ENCODE measurements around the gene TLR2. TPM values are rescaled to one million over a fixed set of nuclear protein-coding genes. Genes with fewer than 3 reads are reported as not detected.

TLR2 gene
- total and polyA plus RNA-seq, 10 of the 15 experiments (the other 5 are each of a cell fraction or from before 2014, with no cell fraction given) = under 0.01 to 0.19 (median 0.06) TPM; not detected in 4

DNA sequence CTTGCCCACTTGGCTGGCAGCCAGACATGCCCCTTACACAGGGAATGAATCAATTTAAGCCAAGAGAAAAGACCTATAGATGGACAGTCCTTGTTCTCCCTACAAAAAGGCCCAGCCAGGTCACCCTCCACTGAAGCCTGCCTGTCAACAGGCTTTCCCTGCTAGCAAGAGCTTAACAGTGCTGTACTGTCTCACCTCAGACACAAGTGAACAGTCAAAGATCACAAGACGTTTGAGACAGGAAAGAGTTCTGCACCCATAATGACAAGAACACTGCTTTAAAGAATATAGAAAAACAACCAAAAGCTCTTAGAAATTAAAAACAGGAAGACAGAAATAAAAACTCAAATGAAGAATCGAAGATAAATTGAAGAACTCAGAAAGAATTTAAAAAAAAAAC lies 71.1 kb downstream of the TLR2 start:
- TF ChIP-seq CHD4 (IDR thresholded peaks at IDR 0.05) (no peak), STAT3 (IDR thresholded peaks at IDR 0.05; ENCODE audit: low read depth, low read length) (no peak), NFYB (IDR thresholded peaks at IDR 0.05; ENCODE audit: insufficient read depth, low read depth, low read length) (no peak), TCF3 (IDR thresholded peaks at IDR 0.05; ENCODE audit: borderline replicate concordance, insufficient read depth, low read depth, low read length) (no peak), NRF1 (conservative IDR thresholded peaks at IDR 0.05; ENCODE audit: low read depth, low read length) (no peak), EGR1 (IDR thresholded peaks at IDR 0.05; ENCODE audit: borderline replicate concordance in 1 of 2, low read depth in 2 of 2, low read length in 2 of 2) (no peak), ZNF622 (IDR thresholded peaks at IDR 0.05) (no peak), MYB (IDR thresholded peaks at IDR 0.05; ENCODE audit: borderline replicate concordance, low read depth, low read length) (no peak)
- TF ChIP-seq, protein P1, sequence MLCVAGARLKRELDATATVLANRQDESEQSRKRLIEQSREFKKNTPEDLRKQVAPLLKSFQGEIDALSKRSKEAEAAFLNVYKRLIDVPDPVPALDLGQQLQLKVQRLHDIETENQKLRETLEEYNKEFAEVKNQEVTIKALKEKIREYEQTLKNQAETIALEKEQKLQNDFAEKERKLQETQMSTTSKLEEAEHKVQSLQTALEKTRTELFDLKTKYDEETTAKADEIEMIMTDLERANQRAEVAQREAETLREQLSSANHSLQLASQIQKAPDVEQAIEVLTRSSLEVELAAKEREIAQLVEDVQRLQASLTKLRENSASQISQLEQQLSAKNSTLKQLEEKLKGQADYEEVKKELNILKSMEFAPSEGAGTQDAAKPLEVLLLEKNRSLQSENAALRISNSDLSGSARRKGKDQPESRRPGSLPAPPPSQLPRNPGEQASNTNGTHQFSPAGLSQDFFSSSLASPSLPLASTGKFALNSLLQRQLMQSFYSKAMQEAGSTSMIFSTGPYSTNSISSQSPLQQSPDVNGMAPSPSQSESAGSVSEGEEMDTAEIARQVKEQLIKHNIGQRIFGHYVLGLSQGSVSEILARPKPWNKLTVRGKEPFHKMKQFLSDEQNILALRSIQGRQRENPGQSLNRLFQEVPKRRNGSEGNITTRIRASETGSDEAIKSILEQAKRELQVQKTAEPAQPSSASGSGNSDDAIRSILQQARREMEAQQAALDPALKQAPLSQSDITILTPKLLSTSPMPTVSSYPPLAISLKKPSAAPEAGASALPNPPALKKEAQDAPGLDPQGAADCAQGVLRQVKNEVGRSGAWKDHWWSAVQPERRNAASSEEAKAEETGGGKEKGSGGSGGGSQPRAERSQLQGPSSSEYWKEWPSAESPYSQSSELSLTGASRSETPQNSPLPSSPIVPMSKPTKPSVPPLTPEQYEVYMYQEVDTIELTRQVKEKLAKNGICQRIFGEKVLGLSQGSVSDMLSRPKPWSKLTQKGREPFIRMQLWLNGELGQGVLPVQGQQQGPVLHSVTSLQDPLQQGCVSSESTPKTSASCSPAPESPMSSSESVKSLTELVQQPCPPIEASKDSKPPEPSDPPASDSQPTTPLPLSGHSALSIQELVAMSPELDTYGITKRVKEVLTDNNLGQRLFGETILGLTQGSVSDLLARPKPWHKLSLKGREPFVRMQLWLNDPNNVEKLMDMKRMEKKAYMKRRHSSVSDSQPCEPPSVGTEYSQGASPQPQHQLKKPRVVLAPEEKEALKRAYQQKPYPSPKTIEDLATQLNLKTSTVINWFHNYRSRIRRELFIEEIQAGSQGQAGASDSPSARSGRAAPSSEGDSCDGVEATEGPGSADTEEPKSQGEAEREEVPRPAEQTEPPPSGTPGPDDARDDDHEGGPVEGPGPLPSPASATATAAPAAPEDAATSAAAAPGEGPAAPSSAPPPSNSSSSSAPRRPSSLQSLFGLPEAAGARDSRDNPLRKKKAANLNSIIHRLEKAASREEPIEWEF (IDR thresholded peaks at IDR 0.05; ENCODE audit: insufficient replicate concordance, low read depth, low read length) = no peak
- TF ChIP-seq, protein P2, sequence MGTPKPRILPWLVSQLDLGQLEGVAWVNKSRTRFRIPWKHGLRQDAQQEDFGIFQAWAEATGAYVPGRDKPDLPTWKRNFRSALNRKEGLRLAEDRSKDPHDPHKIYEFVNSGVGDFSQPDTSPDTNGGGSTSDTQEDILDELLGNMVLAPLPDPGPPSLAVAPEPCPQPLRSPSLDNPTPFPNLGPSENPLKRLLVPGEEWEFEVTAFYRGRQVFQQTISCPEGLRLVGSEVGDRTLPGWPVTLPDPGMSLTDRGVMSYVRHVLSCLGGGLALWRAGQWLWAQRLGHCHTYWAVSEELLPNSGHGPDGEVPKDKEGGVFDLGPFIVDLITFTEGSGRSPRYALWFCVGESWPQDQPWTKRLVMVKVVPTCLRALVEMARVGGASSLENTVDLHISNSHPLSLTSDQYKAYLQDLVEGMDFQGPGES (IDR thresholded peaks at IDR 0.05) = no peak
- in situ Hi-C loops (cut with MboI) = no loop called here
- Histone ChIP-seq H3K4me1 (ENCODE audit: control insufficient read depth, insufficient read depth, low read length) (no peaks in the 10 kb centered on the region), H2AFZ (ENCODE audit: control insufficient read depth, low read depth, low read length) (no peak overlapping the region), H3K36me3 (ENCODE audit: control insufficient read depth in 2 of 2, insufficient read depth in 2 of 2, low read length in 1 of 2) (no peaks in the 10 kb centered on the region), H4K20me1 (ENCODE audit: control insufficient read depth, insufficient read depth) (no peaks in the 10 kb centered on the region), H3K27me3 (replicated peaks in 1 of 2; ENCODE audit: control insufficient read depth in 2 of 2, insufficient read depth in 2 of 2, low read length in 1 of 2) (peaks cover 4 to 8% of the 10 kb centered on the region in 2 experiments), H3K27ac (ENCODE audit: control insufficient read depth, insufficient read depth) (no peak overlapping the region), H3K4me3 (no peak overlapping the region), H3K79me2 (ENCODE audit: control insufficient read depth, insufficient read depth, low read length) (no peaks in the 10 kb centered on the region), H3K9me3 (replicated peaks; ENCODE audit: control insufficient read depth, insufficient read depth, low read length) (no peaks in the 10 kb centered on the region; the same call in 2 of the 3 replicates), H3K9ac (ENCODE audit: control insufficient read depth, insufficient read depth, low read length) (no peak overlapping the region), H3K4me2 (ENCODE audit: control insufficient read depth, insufficient read depth) (no peak overlapping the region)
- ATAC-seq (no peak), FAIRE-seq (no peak), DNase-seq (ENCODE audit: low read depth, low spot score) (no peak)
- POLR2A ChIA-PET = no interaction called here
- BruUV-seq (replicated peaks) = no TSS peak
- intact Hi-C loops (cut with micrococcal nuclease; ENCODE audit: unreplicated experiment) = no loop called here
- RAD21 ChIA-PET (ENCODE audit: unreplicated experiment) = no interaction called here
- CTCF ChIA-PET = no interaction called here
- SMC1A ChIA-PET (ENCODE audit: uncharacterized antibody, unreplicated experiment) = no interaction called here
- 0% methylated on average over 2 of the region's 2 CpGs for WGBS (ENCODE audit: insufficient coverage, insufficient replicate concordance, low lambda C conversion rate, missing lambda C conversion rate)

Other genes with a start within 250 kb of the TLR2 start
- 77.0 and 90.4 TPM in 2 replicates for gene TMEM131L, start 217.9 kb upstream of the TLR2 start, total RNA-seq (2014; rRNA removed)
- gene TMEM131L, start 217.9 kb upstream of the TLR2 start, total RNA-seq (2014; rRNA removed; fragmentation: Illumina TruSeq; extraction: Trizol) = 64.0 and 66.4 TPM in 2 replicates
- gene TMEM131L, start 217.9 kb upstream of the TLR2 start, total RNA-seq (2021) = 77.8 and 85.2 TPM in 2 replicates
- gene TMEM131L, start 217.9 kb upstream of the TLR2 start, polyA plus RNA-seq (2011; rRNA removed) = 90.9 and 101 TPM in 2 replicates
- 74.3 and 94.5 TPM in 2 replicates for gene TMEM131L, start 217.9 kb upstream of the TLR2 start, polyA plus RNA-seq (2014; fragmentation: Illumina TruSeq; extraction: Trizol)
- gene TMEM131L, start 217.9 kb upstream of the TLR2 start, polyA plus RNA-seq (2014; fragmentation: Nextera tagmentation; extraction: Ambion mirVana) = 1 to 10 TPM; 8.5 to 9.5 TPM
- gene TMEM131L, start 217.9 kb upstream of the TLR2 start, polyA plus RNA-seq (2014; rRNA removed) = 47.1 and 47.5 TPM in 2 replicates
- 10 to 100 TPM; 74.5 TPM for gene TMEM131L, start 217.9 kb upstream of the TLR2 start, polyA plus RNA-seq (2016; fragmentation: Nextera tagmentation; extraction: Ambion mirVana)
- not detected in 2 replicates for gene RNF175, start 75.7 kb downstream of the TLR2 start, total RNA-seq (2014; rRNA removed)
- not detected in 2 replicates for gene RNF175, start 75.7 kb downstream of the TLR2 start, total RNA-seq (2014; rRNA removed; fragmentation: Illumina TruSeq; extraction: Trizol)
- not detected in 2 replicates for gene RNF175, start 75.7 kb downstream of the TLR2 start, total RNA-seq (2021)
- not detected in 2 replicates for gene RNF175, start 75.7 kb downstream of the TLR2 start, polyA plus RNA-seq (2011; rRNA removed)
- gene RNF175, start 75.7 kb downstream of the TLR2 start, polyA plus RNA-seq (2014; fragmentation: Illumina TruSeq; extraction: Trizol) = not detected in 2 replicates
- not detected for gene RNF175, start 75.7 kb downstream of the TLR2 start, polyA plus RNA-seq (2014; fragmentation: Nextera tagmentation; extraction: Ambion mirVana)
- not detected in 2 replicates for gene RNF175, start 75.7 kb downstream of the TLR2 start, polyA plus RNA-seq (2014; rRNA removed)
- gene RNF175, start 75.7 kb downstream of the TLR2 start, polyA plus RNA-seq (2016; fragmentation: Nextera tagmentation; extraction: Ambion mirVana) = not detected
- not detected in 2 replicates for gene SFRP2, start 104.8 kb downstream of the TLR2 start, total RNA-seq (2014; rRNA removed)
- gene SFRP2, start 104.8 kb downstream of the TLR2 start, total RNA-seq (2014; rRNA removed; fragmentation: Illumina TruSeq; extraction: Trizol) = not detected in 2 replicates
- gene SFRP2, start 104.8 kb downstream of the TLR2 start, total RNA-seq (2021) = 0.21 and 0.33 TPM in 2 replicates
- gene SFRP2, start 104.8 kb downstream of the TLR2 start, polyA plus RNA-seq (2011; rRNA removed) = not detected in 2 replicates
- not detected in 2 replicates for gene SFRP2, start 104.8 kb downstream of the TLR2 start, polyA plus RNA-seq (2014; fragmentation: Illumina TruSeq; extraction: Trizol)
- gene SFRP2, start 104.8 kb downstream of the TLR2 start, polyA plus RNA-seq (2014; fragmentation: Nextera tagmentation; extraction: Ambion mirVana) = not detected
- gene SFRP2, start 104.8 kb downstream of the TLR2 start, polyA plus RNA-seq (2014; rRNA removed) = not detected in 2 replicates
- gene SFRP2, start 104.8 kb downstream of the TLR2 start, polyA plus RNA-seq (2016; fragmentation: Nextera tagmentation; extraction: Ambion mirVana) = under 1 TPM; 0.11 to 0.16 TPM

Data from GM12878 (cell line).